Endothelial cell of umbilical vein (primary cell): ENCODE measurements around the gene TBC1D21. TPM values are rescaled to one million over a fixed set of nuclear protein-coding genes. Genes with fewer than 3 reads are reported as not detected.

Source experiments
- BruUV-seq: library from RNA; stranded (reverse); fragments of 400-500 nt; replicated peaks from 2 replicates; lab custom pipeline; 2021; lab: Mats Ljungman, UMichigan
- CTCF ChIA-PET: fragments of 300-600, 350-600 bp; sonication (Branson Sonifier 250); formaldehyde crosslinking; loops from one replicate; lab custom pipeline; 2021; ENCODE audit warnings: antibody characterized with exemption, inconsistent platforms; lab: Charles Lee
- POLR2A ChIA-PET: fragments of 300-600, 350-600 bp; sonication (Branson Sonifier 250); formaldehyde crosslinking; loops from one replicate; lab custom pipeline; 2021; ENCODE audit warnings: antibody characterized with exemption, inconsistent platforms; lab: Charles Lee
- DNase-seq: peaks from one replicate; pipeline ENCODE4 v3.0.0-alpha.2; 2011; ENCODE audit warnings: low read depth, low spot score
- FAIRE-seq: peaks from 2 replicates; lab custom pipeline; 2011; peaks lifted over from hg19 to GRCh38; lab: Jason Lieb, UNC
- H2AFZ ChIP-seq: 2 replicates; pipeline ENCODE4 v1.6.0; 2012; ENCODE audit warnings: low read depth, low read length, control low read depth, inconsistent platforms
- H3K27ac ChIP-seq: 2 replicates; pipeline ENCODE4 v1.5.1; 2011; ENCODE audit warnings: low read depth, mild to moderate bottlenecking, control low read depth, low read length, moderate library complexity; ENCODE audit not compliant: insufficient read depth
- H3K27me3 ChIP-seq, 2 experiments: 2 replicates each; pipeline versions ENCODE4 v1.6.0 to v1.6.1; 2011; ENCODE audit warnings: low read length in 2 of 2, mixed read lengths in 1 of 2; ENCODE audit not compliant: control insufficient read depth in 2 of 2, insufficient read depth in 2 of 2
- H3K36me3 ChIP-seq, 2 experiments: 2 replicates in 1 of 2; 3 replicates in 1 of 2; pipeline ENCODE4 v1.5.1; 2011; ENCODE audit warnings: low read length in 2 of 2, mild to moderate bottlenecking in 1 of 2, moderate library complexity in 1 of 2; ENCODE audit not compliant: control insufficient read depth in 2 of 2, insufficient read depth in 2 of 2; ENCODE audit errors: extremely low read depth in 1 of 2
- H3K4me1 ChIP-seq: 3 replicates; pipeline ENCODE4 v1.5.1; 2011; ENCODE audit warnings: mild to moderate bottlenecking, low read length; ENCODE audit not compliant: control insufficient read depth, insufficient read depth; ENCODE audit errors: extremely low read depth
- H3K4me2 ChIP-seq: 2 replicates; pipeline ENCODE4 v1.6.1; 2011; ENCODE audit warnings: low read length, control low read depth, mixed read lengths; ENCODE audit not compliant: insufficient read depth
- H3K4me3 ChIP-seq, 3 experiments: fragments of 200-600 bp in 1 of 3; sonication (generic), shearing (Covaris generic) in 1 of 3; replicated peaks in 1 of 3; 2 replicates each; pipeline ENCODE4 v1.5.1; 2011 to 2016; ENCODE audit warnings: control low read depth in 3 of 3, low read length in 3 of 3, mild to moderate bottlenecking in 2 of 3, inconsistent platforms in 1 of 3, low read depth in 1 of 3, moderate library complexity in 1 of 3; ENCODE audit not compliant: insufficient read depth in 1 of 3
- H3K79me2 ChIP-seq: 2 replicates; pipeline ENCODE4 v1.6.0; 2012; ENCODE audit warnings: low read length, inconsistent platforms; ENCODE audit not compliant: control insufficient read depth, insufficient read depth
- H3K9ac ChIP-seq: replicated peaks from 2 replicates; pipeline ENCODE3; 2011; ENCODE audit warnings: low read length, control low read depth; ENCODE audit not compliant: insufficient read depth; ENCODE audit errors: extremely low read depth
- H3K9me1 ChIP-seq: replicated peaks from 3 replicates; pipeline ENCODE4 v1.6.0; 2011; ENCODE audit warnings: mild to moderate bottlenecking, low read length; ENCODE audit not compliant: control insufficient read depth, insufficient read depth; ENCODE audit errors: extremely low read depth
- H3K9me3 ChIP-seq: replicated peaks from 2 replicates; pipeline ENCODE4 v1.5.1; 2012; ENCODE audit warnings: low read length, inconsistent platforms; ENCODE audit not compliant: control insufficient read depth, insufficient read depth
- H4K20me1 ChIP-seq: replicated peaks from 2 replicates; pipeline ENCODE3; 2011; ENCODE audit warnings: mild to moderate bottlenecking, low read length; ENCODE audit not compliant: control insufficient read depth, insufficient read depth; ENCODE audit errors: extremely low read depth
- CTCF ChIP-seq, 2 donors: IDR thresholded peaks; 1 replicate in 1 of 2; 2 replicates in 1 of 2; pipeline ENCODE4 v1.5.1; 2011; ENCODE audit warnings: low read length in 2 of 2, mild to moderate bottlenecking in 2 of 2, moderate library complexity in 2 of 2, control low read depth in 1 of 2, inconsistent platforms in 1 of 2, low read depth in 1 of 2; ENCODE audit not compliant: insufficient read depth in 1 of 2; ENCODE audit errors: extremely low read depth in 1 of 2
- EZH2 ChIP-seq: IDR thresholded peaks from 2 replicates; pipeline ENCODE4 v1.6.1; 2012; ENCODE audit warnings: borderline replicate concordance, low read depth, mild to moderate bottlenecking, moderate library complexity, low read length, inconsistent platforms; ENCODE audit not compliant: severe bottlenecking
- FOS ChIP-seq: IDR thresholded peaks from 2 replicates; pipeline ENCODE4 v1.6.1; 2011; ENCODE audit warnings: mild to moderate bottlenecking, low read length, moderate library complexity, borderline replicate concordance; ENCODE audit not compliant: insufficient read depth
- GATA2 ChIP-seq: IDR thresholded peaks from 2 replicates; pipeline ENCODE4 v1.7.0; 2011; ENCODE audit warnings: low read depth, mild to moderate bottlenecking, moderate library complexity, mixed read lengths, low read length; ENCODE audit not compliant: insufficient read length, insufficient read depth
- JUN ChIP-seq: IDR thresholded peaks from 2 replicates; pipeline ENCODE4 v1.6.1; 2011; ENCODE audit warnings: borderline replicate concordance, low read depth; ENCODE audit not compliant: insufficient read length, insufficient read depth
- MAX ChIP-seq: IDR thresholded peaks from 2 replicates; pipeline ENCODE4 v1.6.1; 2011; ENCODE audit not compliant: insufficient read depth, insufficient read length
- MYC ChIP-seq: IDR thresholded peaks from one replicate; pipeline ENCODE4 v1.6.1; 2011; ENCODE audit warnings: mild to moderate bottlenecking, low read depth, low read length
- POLR2A ChIP-seq: IDR thresholded peaks from 2 replicates; pipeline ENCODE4 v1.6.1; 2012; ENCODE audit warnings: low read depth, mild to moderate bottlenecking, control low read depth, low read length
- POLR2AphosphoS5 ChIP-seq: IDR thresholded peaks from 2 replicates; pipeline ENCODE4 v1.6.1; 2012; ENCODE audit warnings: low read depth, mild to moderate bottlenecking, control low read depth, low read length, moderate library complexity; ENCODE audit not compliant: insufficient read depth
- dilution Hi-C: fragments of 300-500 bp; cut with MboI; formaldehyde crosslinking; loops from one replicate; pipeline ENCODE4 v1.15.0; 2019; ENCODE audit warnings: low sequenced_read_pairs; ENCODE audit not compliant: extremely low pct_ligation_motif_present
- intact Hi-C: fragments of 100-400 bp; cut with micrococcal nuclease; formaldehyde crosslinking; loops from one replicate; pipeline ENCODE4 v1.10.0; 2022
- polyA plus RNA-seq, 4 experiments: library from polyadenylated mRNA; depleted of rRNA in 3 of 4; stranded (reverse) in 3 of 4; unstranded in 1 of 4; fragments of >200 nt; gene quantifications; 2 replicates each; pipeline versions ENCODE4 v1.2.1 to v1.2.3, GENCODE V29; 2011 to 2012; ENCODE audit warnings: missing spikeins in 1 of 4
- total RNA-seq: library from RNA; stranded (reverse); gene quantifications from 2 replicates; pipeline ENCODE4 v1.2.3, GENCODE V29; 2021

Gene TBC1D21
- total and polyA plus RNA-seq, 2 donors (not counting 3 experiments of a cell fraction or from before 2014, with no cell fraction given): not detected

- no peaks in the 10 kb centered on the region for H3K36me3 ChIP-seq
- H3K9me3 ChIP-seq: no peaks in the 10 kb centered on the region
- TF ChIP-seq MYC (no peak), POLR2A (no peak), JUN (no peak), GATA2 (no peak)
- H3K27ac ChIP-seq: no peak overlapping the region
- H2AFZ ChIP-seq: no peak overlapping the region
- CTCF ChIA-PET: no interaction called here
- POLR2A ChIA-PET: no interaction called here
- H3K4me1 ChIP-seq: peaks cover 18% of the 10 kb centered on the region
- no TSS peak for BruUV-seq
- H3K4me3 ChIP-seq: no peak overlapping the region
- H3K27me3 ChIP-seq: no peaks in the 10 kb centered on the region
- DNase-seq (no peak), FAIRE-seq (no peak)
- intact Hi-C loops: no loop called here
- H3K79me2 ChIP-seq: no peaks in the 10 kb centered on the region
- no peak overlapping the region for H3K4me2 ChIP-seq
- H3K9ac ChIP-seq: no peak overlapping the region
- no peaks in the 10 kb centered on the region for H4K20me1 ChIP-seq
- dilution Hi-C loops: no loop called here
- no peaks in the 10 kb centered on the region for H3K9me1 ChIP-seq
These were observed 57.0 kb downstream of the TBC1D21 start for GRCh38 chr15:73930371-73930770.

GRCh38 chr15:73930790-73931281 is 57.5 kb downstream of the TBC1D21 start:
- intact Hi-C loops (no loop called here), dilution Hi-C loops (no loop called here)
- no peaks in the 10 kb centered on the region for H3K9me1 ChIP-seq
- POLR2A ChIA-PET: no interaction called here
- no peaks in the 10 kb centered on the region for H4K20me1 ChIP-seq
- H3K9me3 ChIP-seq: no peaks in the 10 kb centered on the region
- DNase-seq: no peak
- no peak overlapping the region for H3K4me3 ChIP-seq
- no peak overlapping the region for H3K4me2 ChIP-seq
- no peak for FAIRE-seq
- TF ChIP-seq JUN (no peak), EZH2 (no peak), MAX (no peak), CTCF (IDR thresholded peaks at IDR 0.05; ENCODE audit: extremely low read depth in 1 of 2, insufficient read depth in 1 of 2, low read depth in 1 of 2, low read length in 2 of 2) (no peak), POLR2AphosphoS5 (no peak), GATA2 (no peak), FOS (no peak), POLR2A (no peak), MYC (no peak)
- no peaks in the 10 kb centered on the region for H3K36me3 ChIP-seq
- no peaks in the 10 kb centered on the region for H3K79me2 ChIP-seq
- peaks cover 18% of the 10 kb centered on the region for H3K4me1 ChIP-seq
- no TSS peak for BruUV-seq
- H3K9ac ChIP-seq: no peak overlapping the region
- CTCF ChIA-PET: interaction anchor here (1.2 to 1.4 kb wide), 3 partner anchors 8 to 57 kb away, joined by 3 to 4 read pairs (median 3); no protein-coding TSS in a partner anchor
- no peaks in the 10 kb centered on the region for H3K27me3 ChIP-seq
- no peak overlapping the region for H3K27ac ChIP-seq
- H2AFZ ChIP-seq: no peak overlapping the region
